B cell (primary cell): Measurements from ENCODE around the gene CEPT1. TPM values are rescaled to one million over a fixed set of nuclear protein-coding genes. Genes with fewer than 3 reads are reported as not detected.

Experiments
- ATAC-seq: fragments of 200-7000 bp; cut with Tn5 transposase; one replicate; pipeline ENCODE4 v1.10.0; 2021; ENCODE audit warnings: low read depth, mild to moderate bottlenecking, moderate number of reproducible peaks, moderate library complexity
- CTCF ChIA-PET: fragments of 350-600 bp; sonication (Branson Sonifier 250); formaldehyde crosslinking; loops from one replicate; lab custom pipeline; 2021; ENCODE audit warnings: antibody characterized with exemption, inconsistent platforms; lab: Charles Lee
- POLR2A ChIA-PET: fragments of 350-600 bp; sonication (Branson Sonifier 250); formaldehyde crosslinking; loops from one replicate; lab custom pipeline; 2021; ENCODE audit warnings: antibody characterized with exemption; lab: Charles Lee
- DNase-seq: peaks from one replicate; pipeline ENCODE4 v3.0.0; 2013
- H2AFZ ChIP-seq: 2 replicates; pipeline ENCODE4 v1.6.1; 2012; ENCODE audit warnings: mild to moderate bottlenecking, low read depth, low read length; ENCODE audit not compliant: insufficient read depth, poor library complexity, severe bottlenecking
- H3K27ac ChIP-seq, 2 donors: 1 replicate in 1 of 2; 2 replicates in 1 of 2; pipeline ENCODE4 v1.5.1; 2012 to 2013; ENCODE audit warnings: low read length in 2 of 2, mild to moderate bottlenecking in 2 of 2, moderate library complexity in 1 of 2
- H3K27me3 ChIP-seq, 4 experiments: fragments of 200-600 bp in 1 of 4; sonication (generic) in 1 of 4; replicated peaks in 1 of 4; 1 replicate in 2 of 4; 2 replicates in 2 of 4; pipeline versions ENCODE4 v1.6.1 to v1.7.0; 2013 to 2016; ENCODE audit warnings: low read length in 3 of 4, mild to moderate bottlenecking in 2 of 4, mixed read lengths in 1 of 4, moderate library complexity in 1 of 4; ENCODE audit not compliant: insufficient read depth in 4 of 4, control insufficient read depth in 3 of 4; ENCODE audit errors: control extremely low read depth in 1 of 4
- H3K36me3 ChIP-seq, 2 experiments: replicated peaks in 1 of 2; 1 replicate in 1 of 2; 2 replicates in 1 of 2; pipeline versions ENCODE4 v1.6.1 to v1.7.1; 2013; ENCODE audit warnings: low read length in 1 of 2; ENCODE audit not compliant: insufficient read depth in 2 of 2, control insufficient read depth in 1 of 2; ENCODE audit errors: control extremely low read depth in 1 of 2, extremely low read depth in 1 of 2
- H3K4me1 ChIP-seq, 2 donors: fragments of 200-600 bp in 1 of 2; sonication (generic) in 1 of 2; 1 replicate in 1 of 2; 2 replicates in 1 of 2; pipeline versions ENCODE4 v1.5.1 to v1.6.1; 2013 to 2017; ENCODE audit warnings: low read length in 2 of 2; ENCODE audit not compliant: control insufficient read depth in 2 of 2, insufficient read depth in 2 of 2
- H3K4me2 ChIP-seq: replicated peaks from 2 replicates; pipeline ENCODE3; 2012; ENCODE audit warnings: mild to moderate bottlenecking, low read depth, low read length; ENCODE audit not compliant: poor library complexity, severe bottlenecking
- H3K4me3 ChIP-seq, 5 experiments: fragments of 200-600 bp in 1 of 5; sonication (generic) in 1 of 5; 1 replicate in 3 of 5; 2 replicates in 2 of 5; pipeline versions ENCODE4 v1.5.1 to v1.7.0; 2011 to 2016; ENCODE audit warnings: low read length in 4 of 5, mild to moderate bottlenecking in 4 of 5, low read depth in 2 of 5, control low read depth in 1 of 5, moderate library complexity in 1 of 5; ENCODE audit not compliant: insufficient read depth in 1 of 5; ENCODE audit errors: control extremely low read depth in 1 of 5, extremely low read depth in 1 of 5
- H3K79me2 ChIP-seq: fragments of 200-600 bp; sonication (generic); one replicate; pipeline ENCODE4 v1.6.0; 2016; ENCODE audit warnings: low read length; ENCODE audit not compliant: control insufficient read depth, insufficient read depth
- H3K9ac ChIP-seq: fragments of 200-600 bp; sonication (generic); 2 replicates; pipeline ENCODE4 v1.6.1; 2017; ENCODE audit warnings: mild to moderate bottlenecking, low read length, moderate library complexity
- H3K9me3 ChIP-seq, 3 donors: one replicate each; pipeline versions ENCODE4 v1.6.1 to v1.7.1; 2013; ENCODE audit warnings: low read length in 2 of 3; ENCODE audit not compliant: control insufficient read depth in 2 of 3, insufficient read depth in 1 of 3; ENCODE audit errors: control extremely low read depth in 1 of 3
- H4K20me1 ChIP-seq: 2 replicates; pipeline ENCODE4 v1.6.0; 2012; ENCODE audit warnings: mild to moderate bottlenecking, low read length; ENCODE audit not compliant: insufficient read depth, control insufficient read depth, poor library complexity, severe bottlenecking
- H3K27ac Mint-ChIP-seq: one replicate; pipeline ENCODE4 v1.8.0; 2021; ENCODE audit warnings: mixed read lengths
- H3K27me3 Mint-ChIP-seq: one replicate; pipeline ENCODE4 v1.8.0; 2021; ENCODE audit warnings: mixed read lengths
- H3K4me1 Mint-ChIP-seq: one replicate; pipeline ENCODE4 v1.8.0; 2021; ENCODE audit warnings: mixed read lengths
- H3K4me3 Mint-ChIP-seq: one replicate; pipeline ENCODE4 v1.8.0; 2021; ENCODE audit warnings: mixed read lengths
- H3K9me3 Mint-ChIP-seq: one replicate; pipeline ENCODE4 v1.8.0; 2022; ENCODE audit warnings: mixed read lengths; ENCODE audit not compliant: insufficient read depth
- EZH2 ChIP-seq: IDR thresholded peaks from 2 replicates; pipeline ENCODE4 v1.6.1; 2012; ENCODE audit warnings: borderline replicate concordance, low read depth, mild to moderate bottlenecking, moderate library complexity, low read length; ENCODE audit not compliant: insufficient read depth, poor library complexity, severe bottlenecking
- WGBS: methylation state at CpG from one replicate; pipeline ENCODE4 v1.1.5; 2013; ENCODE audit warnings: missing lambda C conversion rate; ENCODE audit not compliant: insufficient coverage; 5-methylcytosine and 5-hydroxymethylcytosine counted together
- intact Hi-C: fragments of 100-400 bp; cut with micrococcal nuclease; formaldehyde crosslinking; loops from one replicate; pipeline ENCODE4 v1.10.0; 2022
- polyA plus RNA-seq: library from polyadenylated mRNA; depleted of rRNA; stranded (reverse); fragments of >200 nt; gene quantifications from 2 replicates; pipeline ENCODE4 v1.2.3, GENCODE V29; 2012
- total RNA-seq, 2 donors: library from RNA; stranded (reverse); fragments of 120-200 nt in 1 of 2; gene quantifications; 1 replicate in 1 of 2; 2 replicates in 1 of 2; pipeline versions ENCODE4 v1.2.3 to v1.2.4, GENCODE V29; 2013 to 2022
- TF ChIP-seq, protein P1 (sequence below): fragments of 200-600 bp; IDR thresholded peaks from one replicate; pipeline ENCODE4 v1.8.0; 2022; ENCODE audit warnings: antibody characterized with exemption, mild to moderate bottlenecking

CEPT1 gene
- total and polyA plus RNA-seq, 2 donors (not counting 1 experiment from before 2014, with no cell fraction given): 47.1 to 83.5 TPM

DNA sequence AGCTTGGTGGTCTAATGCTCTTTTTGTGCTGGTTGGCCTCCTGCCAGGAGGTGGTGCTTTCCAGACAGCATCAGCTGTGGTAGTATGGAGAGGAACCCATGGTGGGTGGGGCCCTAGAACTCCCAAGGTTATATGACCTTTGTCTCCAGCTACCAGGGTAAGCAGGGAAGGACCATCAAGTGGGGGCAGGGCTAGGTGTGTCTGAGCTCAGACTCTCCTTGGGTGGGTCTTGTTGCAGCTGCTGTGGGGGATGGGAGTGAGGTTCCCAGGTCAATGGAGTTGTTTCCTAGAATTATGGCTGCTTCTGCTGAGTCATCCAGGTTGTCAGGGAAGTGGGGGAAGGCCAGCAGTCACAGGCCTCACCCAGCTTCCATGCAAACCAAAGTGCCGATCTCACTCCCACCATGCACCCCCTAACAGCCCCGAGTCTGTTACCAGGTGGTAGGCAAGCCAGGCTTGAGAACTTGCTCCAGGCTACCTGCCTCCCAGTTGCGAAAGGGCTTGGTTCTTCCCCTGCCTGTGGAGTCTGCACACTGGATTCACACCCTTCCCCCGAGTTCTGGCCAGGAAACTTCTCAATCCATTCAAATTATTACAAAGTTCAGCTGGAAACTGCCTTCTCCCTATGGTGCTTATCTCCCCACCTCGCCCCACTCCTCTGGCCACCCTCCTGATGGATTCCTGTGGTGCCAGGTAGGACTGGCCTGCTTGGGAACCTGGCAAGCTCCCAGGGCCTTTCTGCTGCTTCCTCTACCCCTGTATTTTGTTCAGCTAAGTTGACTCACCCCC is 38.0 kb upstream of the CEPT1 start:
- H3K4me1 Mint-ChIP-seq: no peaks in the 10 kb centered on the region
- Histone ChIP-seq H3K4me1 (no peaks in the 10 kb centered on the region), H3K79me2 (no peaks in the 10 kb centered on the region), H4K20me1 (no peaks in the 10 kb centered on the region), H3K27me3 (no peaks in the 10 kb centered on the region), H3K9ac (no peak overlapping the region), H2AFZ (no peak overlapping the region), H3K9me3 (peaks cover 2 to 28% (median 26%) of the 10 kb centered on the region in 3 donors), H3K27ac (no peak overlapping the region), H3K4me3 (no peak overlapping the region), H3K4me2 (no peak overlapping the region), H3K36me3 (no peaks in the 10 kb centered on the region)
- intact Hi-C loops: no loop called here
- POLR2A ChIA-PET: no interaction called here
- CTCF ChIA-PET: no interaction called here
- 96% methylated on average over 5 of the region's 5 CpGs for WGBS
- TF ChIP-seq, protein P1, sequence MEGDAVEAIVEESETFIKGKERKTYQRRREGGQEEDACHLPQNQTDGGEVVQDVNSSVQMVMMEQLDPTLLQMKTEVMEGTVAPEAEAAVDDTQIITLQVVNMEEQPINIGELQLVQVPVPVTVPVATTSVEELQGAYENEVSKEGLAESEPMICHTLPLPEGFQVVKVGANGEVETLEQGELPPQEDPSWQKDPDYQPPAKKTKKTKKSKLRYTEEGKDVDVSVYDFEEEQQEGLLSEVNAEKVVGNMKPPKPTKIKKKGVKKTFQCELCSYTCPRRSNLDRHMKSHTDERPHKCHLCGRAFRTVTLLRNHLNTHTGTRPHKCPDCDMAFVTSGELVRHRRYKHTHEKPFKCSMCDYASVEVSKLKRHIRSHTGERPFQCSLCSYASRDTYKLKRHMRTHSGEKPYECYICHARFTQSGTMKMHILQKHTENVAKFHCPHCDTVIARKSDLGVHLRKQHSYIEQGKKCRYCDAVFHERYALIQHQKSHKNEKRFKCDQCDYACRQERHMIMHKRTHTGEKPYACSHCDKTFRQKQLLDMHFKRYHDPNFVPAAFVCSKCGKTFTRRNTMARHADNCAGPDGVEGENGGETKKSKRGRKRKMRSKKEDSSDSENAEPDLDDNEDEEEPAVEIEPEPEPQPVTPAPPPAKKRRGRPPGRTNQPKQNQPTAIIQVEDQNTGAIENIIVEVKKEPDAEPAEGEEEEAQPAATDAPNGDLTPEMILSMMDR: no peak
- TF ChIP-seq EZH2: no peak
- H3K27ac Mint-ChIP-seq: no peak overlapping the region
- DNase-seq (no peak), ATAC-seq (no peak)
- peaks cover 17% of the 10 kb centered on the region for H3K9me3 Mint-ChIP-seq
- no peak overlapping the region for H3K4me3 Mint-ChIP-seq
- no peaks in the 10 kb centered on the region for H3K27me3 Mint-ChIP-seq

DNA sequence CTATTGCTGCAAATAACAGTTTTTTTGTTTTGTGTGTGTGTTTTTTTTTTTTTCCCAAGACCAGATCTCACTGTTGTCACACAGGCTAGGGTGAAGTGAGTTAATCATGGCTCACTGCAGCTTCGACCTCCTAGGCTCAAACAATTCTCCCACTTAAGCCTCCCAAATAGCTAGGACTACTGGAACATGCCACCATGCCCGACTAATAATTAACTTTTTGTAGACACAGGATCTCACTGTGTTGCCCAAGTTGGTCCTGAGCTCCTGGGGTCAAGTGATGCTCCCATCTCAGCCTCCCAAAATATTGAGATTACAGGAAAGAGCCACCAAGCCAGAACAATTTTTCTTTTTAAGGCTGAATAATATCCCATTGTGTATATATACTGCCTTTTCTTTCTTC is 35.0 kb upstream of the CEPT1 start:
- 100% methylated on average over 1 of the region's 2 CpGs for WGBS
- Mint-ChIP-seq H3K4me1 (no peaks in the 10 kb centered on the region), H3K9me3 (peaks cover 13% of the 10 kb centered on the region), H3K27me3 (no peaks in the 10 kb centered on the region), H3K27ac (no peak overlapping the region), H3K4me3 (no peak overlapping the region)
- no peaks in the 10 kb centered on the region for H4K20me1 ChIP-seq
- peaks cover 1% of the 10 kb centered on the region for H3K79me2 ChIP-seq
- no peak for TF ChIP-seq EZH2
- TF ChIP-seq, protein P1: no peak
- H3K36me3 ChIP-seq: peaks cover 3% of the 10 kb centered on the region in 2 experiments
- H3K9me3 ChIP-seq: peaks cover 12 to 26% (median 12%) of the 10 kb centered on the region in 3 donors
- intact Hi-C loops: no loop called here
- no peak overlapping the region for H3K4me2 ChIP-seq
- CTCF ChIA-PET: interaction anchor here (1.2 kb wide), 1 partner anchor 74 kb away, joined by 3 read pairs; no protein-coding TSS in a partner anchor
- H3K27ac ChIP-seq: no peak overlapping the region
- no peak overlapping the region for H3K4me3 ChIP-seq
- H3K4me1 ChIP-seq: no peaks in the 10 kb centered on the region
- H2AFZ ChIP-seq: no peak overlapping the region
- H3K27me3 ChIP-seq: no peaks in the 10 kb centered on the region
- DNase-seq (no peak), ATAC-seq (no peak)
- POLR2A ChIA-PET: no interaction called here
- no peak overlapping the region for H3K9ac ChIP-seq
